Right atrium auricular region (tissue), 2 donors: Measurements from ENCODE around the gene STXBP4. TPM values are rescaled to one million over a fixed set of nuclear protein-coding genes. Genes with fewer than 3 reads are reported as not detected.

Experiments
- DNase-seq: peaks from one replicate; pipeline ENCODE4 v3.0.0-alpha.2; 2019; ENCODE audit warnings: low spot score
- H3K27ac ChIP-seq, 2 donors: fragments of 200-600 bp; sonication (generic); 1 replicate in 1 of 2; 2 replicates in 1 of 2; pipeline ENCODE4 v1.5.1; 2016 to 2019
- H3K27me3 ChIP-seq, 2 donors: fragments of 200-600 bp; sonication (generic); one replicate each; pipeline versions ENCODE4 v1.5.1 to v1.6.0; 2017 to 2019
- H3K36me3 ChIP-seq: fragments of 200-600 bp; sonication (generic); one replicate; pipeline ENCODE4 v1.5.1; 2016
- H3K4me1 ChIP-seq, 2 donors: fragments of 200-600 bp; sonication (generic); one replicate each; pipeline versions ENCODE4 v1.5.1 to v1.6.0; 2017 to 2019
- H3K4me3 ChIP-seq, 2 donors: fragments of 200-600 bp; sonication (generic); 1 replicate in 1 of 2; 2 replicates in 1 of 2; pipeline ENCODE4 v1.5.1; 2017 to 2019; ENCODE audit warnings: mild to moderate bottlenecking in 1 of 2, moderate library complexity in 1 of 2
- H3K9me3 ChIP-seq, 2 donors: fragments of 200-600 bp; sonication (generic); one replicate each; pipeline ENCODE4 v1.5.1; 2019
- total RNA-seq, 2 donors: library from RNA; depleted of rRNA; stranded (reverse); fragments of >200 nt; gene quantifications; one replicate each; pipeline ENCODE4 v1.1.0, GENCODE V29; 2016
- TF ChIP-seq, protein P1 (sequence below), 2 donors: fragments of 200-600 bp; sonication (generic); IDR thresholded peaks; one replicate each; pipeline ENCODE4 v1.5.1; 2019; ENCODE audit warnings: antibody characterized with exemption in 2 of 2

The STXBP4 gene
- total RNA-seq, 2 donors from 2014 or later: 3.9 to 17.1 TPM

DNA sequence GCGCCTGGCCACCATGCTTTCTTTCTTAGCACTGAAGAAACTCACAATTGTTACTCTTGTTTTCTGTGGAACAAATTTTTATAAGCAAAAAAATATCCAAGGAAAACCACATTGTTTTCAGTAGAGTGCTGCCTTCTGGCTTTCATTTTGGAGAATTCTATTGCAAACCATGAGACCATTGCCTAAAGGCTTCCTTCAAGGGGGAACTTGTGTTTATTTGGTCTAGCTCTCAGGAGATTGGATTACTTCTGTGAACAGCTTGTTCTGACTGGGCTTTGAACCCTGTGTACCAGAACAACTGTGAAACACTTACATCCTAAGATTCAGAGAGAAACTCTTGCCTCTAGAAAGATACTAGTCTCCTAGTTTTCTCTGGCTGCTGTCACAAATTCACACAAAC lies 35.9 kb upstream of the STXBP4 start:
- TF ChIP-seq, protein P1, sequence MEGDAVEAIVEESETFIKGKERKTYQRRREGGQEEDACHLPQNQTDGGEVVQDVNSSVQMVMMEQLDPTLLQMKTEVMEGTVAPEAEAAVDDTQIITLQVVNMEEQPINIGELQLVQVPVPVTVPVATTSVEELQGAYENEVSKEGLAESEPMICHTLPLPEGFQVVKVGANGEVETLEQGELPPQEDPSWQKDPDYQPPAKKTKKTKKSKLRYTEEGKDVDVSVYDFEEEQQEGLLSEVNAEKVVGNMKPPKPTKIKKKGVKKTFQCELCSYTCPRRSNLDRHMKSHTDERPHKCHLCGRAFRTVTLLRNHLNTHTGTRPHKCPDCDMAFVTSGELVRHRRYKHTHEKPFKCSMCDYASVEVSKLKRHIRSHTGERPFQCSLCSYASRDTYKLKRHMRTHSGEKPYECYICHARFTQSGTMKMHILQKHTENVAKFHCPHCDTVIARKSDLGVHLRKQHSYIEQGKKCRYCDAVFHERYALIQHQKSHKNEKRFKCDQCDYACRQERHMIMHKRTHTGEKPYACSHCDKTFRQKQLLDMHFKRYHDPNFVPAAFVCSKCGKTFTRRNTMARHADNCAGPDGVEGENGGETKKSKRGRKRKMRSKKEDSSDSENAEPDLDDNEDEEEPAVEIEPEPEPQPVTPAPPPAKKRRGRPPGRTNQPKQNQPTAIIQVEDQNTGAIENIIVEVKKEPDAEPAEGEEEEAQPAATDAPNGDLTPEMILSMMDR (IDR thresholded peaks at IDR 0.05): no peak
- DNase-seq: no peak
- H3K4me1 ChIP-seq: no peaks in the 10 kb centered on the region
- no peak overlapping the region for H3K4me3 ChIP-seq
- no peaks in the 10 kb centered on the region for H3K9me3 ChIP-seq
- peaks cover 6% of the 10 kb centered on the region for H3K36me3 ChIP-seq
- H3K27ac ChIP-seq: no peak overlapping the region
- no peaks in the 10 kb centered on the region for H3K27me3 ChIP-seq

- no peak for DNase-seq
- peaks cover 6% of the 10 kb centered on the region for H3K36me3 ChIP-seq
- TF ChIP-seq, protein P1 (IDR thresholded peaks at IDR 0.05): no peak
- no peak overlapping the region for H3K27ac ChIP-seq
- H3K4me1 ChIP-seq: no peaks in the 10 kb centered on the region
- H3K9me3 ChIP-seq: no peaks in the 10 kb centered on the region
- no peak overlapping the region for H3K4me3 ChIP-seq
- H3K27me3 ChIP-seq: no peaks in the 10 kb centered on the region
These were observed 34.6 kb upstream of the STXBP4 start for GRCh38 chr17:54933921-54934320.

GRCh38 chr17:54935471-54935870 lies 33.1 kb upstream of the STXBP4 start:
- Histone ChIP-seq H3K4me3 (no peak overlapping the region), H3K27me3 (no peaks in the 10 kb centered on the region), H3K27ac (no peak overlapping the region), H3K9me3 (no peaks in the 10 kb centered on the region), H3K36me3 (peaks cover 6% of the 10 kb centered on the region), H3K4me1 (no peaks in the 10 kb centered on the region)
- TF ChIP-seq, protein P1 (IDR thresholded peaks at IDR 0.05): no peak
- no peak for DNase-seq

- Histone ChIP-seq H3K9me3 (no peaks in the 10 kb centered on the region), H3K36me3 (peaks cover 6% of the 10 kb centered on the region), H3K4me1 (no peaks in the 10 kb centered on the region), H3K4me3 (no peak overlapping the region), H3K27ac (no peak overlapping the region), H3K27me3 (no peaks in the 10 kb centered on the region)
- TF ChIP-seq, protein P1 (IDR thresholded peaks at IDR 0.05): no peak
- DNase-seq: no peak
These were observed 31.5 kb upstream of the STXBP4 start for GRCh38 chr17:54937018-54937417.

DNA sequence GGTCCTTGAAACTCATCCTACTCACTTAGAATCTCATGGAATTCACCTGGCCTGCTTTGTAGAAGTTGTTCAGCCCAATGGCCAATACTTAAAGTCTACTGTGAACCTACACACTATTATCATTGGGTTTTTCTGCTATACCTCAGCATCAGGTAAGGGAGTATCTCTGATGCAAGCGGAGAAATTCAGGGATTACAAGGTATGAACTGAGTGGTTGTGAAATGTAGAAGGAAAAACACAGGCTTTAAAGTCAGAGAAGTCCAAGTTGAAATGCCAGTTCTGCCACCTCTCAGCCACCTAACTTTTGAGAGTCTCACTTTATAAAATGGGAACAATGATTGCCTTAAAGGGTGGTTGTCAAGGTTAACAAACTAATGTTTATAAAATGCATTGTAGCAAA lies 31.1 kb upstream of the STXBP4 start:
- TF ChIP-seq, protein P1 (IDR thresholded peaks at IDR 0.05): no peak
- Histone ChIP-seq H3K4me3 (no peak overlapping the region), H3K27ac (no peak overlapping the region), H3K4me1 (no peaks in the 10 kb centered on the region), H3K36me3 (peaks cover 6% of the 10 kb centered on the region), H3K9me3 (no peaks in the 10 kb centered on the region), H3K27me3 (no peaks in the 10 kb centered on the region)
- DNase-seq: no peak

DNA sequence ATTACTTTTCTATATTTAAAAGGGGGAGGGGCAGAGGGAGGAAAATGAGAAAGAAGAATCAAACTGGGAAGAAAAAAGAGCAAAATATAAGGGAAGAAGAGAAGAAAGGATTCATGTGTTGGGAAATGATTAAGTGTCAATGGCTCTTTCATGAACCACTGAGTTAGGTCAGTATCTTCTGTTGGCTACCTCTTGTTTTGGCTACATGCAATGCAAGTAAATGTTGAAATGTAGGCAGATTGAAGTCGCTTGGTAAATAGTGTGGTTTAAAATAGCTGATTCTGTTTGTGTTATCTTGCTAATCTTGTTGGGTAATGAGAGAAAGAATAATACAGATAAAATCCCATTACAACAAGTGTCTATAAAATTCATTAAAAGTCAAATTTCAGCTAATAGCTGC lies 27.3 kb upstream of the STXBP4 start:
- H3K27ac ChIP-seq: no peak overlapping the region
- TF ChIP-seq, protein P1 (IDR thresholded peaks at IDR 0.05): no peak
- no peaks in the 10 kb centered on the region for H3K27me3 ChIP-seq
- H3K9me3 ChIP-seq: no peaks in the 10 kb centered on the region
- H3K4me3 ChIP-seq: no peak overlapping the region
- peaks cover 6% of the 10 kb centered on the region for H3K36me3 ChIP-seq
- no peaks in the 10 kb centered on the region for H3K4me1 ChIP-seq
- no peak for DNase-seq
